HepG2 (cell line): Measurements from ENCODE around the gene MYADML2. TPM values are rescaled to one million over a fixed set of nuclear protein-coding genes. Genes with fewer than 3 reads are reported as not detected.

ENCODE experiments used
- ARNT2 ChIP-seq: sonication (generic); formaldehyde crosslinking; IDR thresholded peaks from 2 replicates; pipeline ENCODE4 v1.8.0; 2022; ENCODE audit warnings: mild to moderate bottlenecking, low read depth, missing genetic modification reagents, moderate library complexity
- KDM4B ChIP-seq: sonication (generic); formaldehyde crosslinking; IDR thresholded peaks from 2 replicates; pipeline ENCODE4 v1.4.0; 2020; ENCODE audit warnings: missing genetic modification reagents
- MXI1 ChIP-seq: IDR thresholded peaks from 3 replicates; pipeline ENCODE4 v1.6.1; 2012; ENCODE audit warnings: low read depth, low read length, inconsistent platforms, borderline replicate concordance
- NR1H2 ChIP-seq: sonication (generic); formaldehyde crosslinking; IDR thresholded peaks from 2 replicates; pipeline ENCODE4 v1.8.1; 2022; ENCODE audit warnings: low read depth, missing genetic modification reagents, borderline replicate concordance
- SUZ12 ChIP-seq: fragments of 150-350 bp; IDR thresholded peaks from 2 replicates; pipeline ENCODE4 v1.6.1; 2014; ENCODE audit warnings: low read depth, low read length
- ZNF34 ChIP-seq: sonication (generic); formaldehyde crosslinking; IDR thresholded peaks from 2 replicates; pipeline ENCODE4 v1.4.0; 2020; ENCODE audit warnings: mild to moderate bottlenecking, missing genetic modification reagents, borderline replicate concordance
- ZSCAN22 ChIP-seq: sonication (generic); formaldehyde crosslinking; IDR thresholded peaks from 2 replicates; pipeline ENCODE4 v1.4.0; 2020; ENCODE audit warnings: mild to moderate bottlenecking, missing genetic modification reagents
- polyA plus RNA-seq, 8 experiments: library from polyadenylated mRNA; depleted of rRNA in 3 of 8; stranded (reverse) in 7 of 8; unstranded in 1 of 8; fragments of >200 nt; fragmentation: Illumina TruSeq in 4 of 8; extraction: Trizol in 4 of 8; gene quantifications; 2 replicates each; pipeline versions ENCODE4 v1.2.1 to v1.2.3, GENCODE V29; 2011 to 2016; ENCODE audit warnings: low read depth in 4 of 8, missing spikeins in 1 of 8, mixed read lengths in 1 of 8; ENCODE audit not compliant: insufficient read depth in 1 of 8
- total RNA-seq, 5 experiments: library from RNA; depleted of rRNA; stranded (reverse); fragments of >200 nt; fragmentation: Illumina TruSeq; extraction: Trizol; gene quantifications; 2 replicates each; pipeline ENCODE4 v1.2.3, GENCODE V29; 2016; ENCODE audit warnings: low read depth in 1 of 5
- TF ChIP-seq, protein P1 (sequence below), 2 experiments: fragments of 450-650 bp in 1 of 2; sonication (generic) in 1 of 2; formaldehyde crosslinking in 1 of 2; IDR thresholded peaks; 2 replicates each; pipeline versions ENCODE4 v1.6.1 to v1.8.0; 2016 to 2022; ENCODE audit warnings: antibody characterized with exemption in 1 of 2, mild to moderate bottlenecking in 1 of 2, missing genetic modification reagents in 1 of 2
- TF ChIP-seq, protein P2 (sequence below): sonication (generic); formaldehyde crosslinking; IDR thresholded peaks from 2 replicates; pipeline ENCODE4 v1.5.0; 2020; ENCODE audit warnings: mild to moderate bottlenecking, missing genetic modification reagents, borderline replicate concordance
- TF ChIP-seq, protein P3 (sequence below): sonication (generic); formaldehyde crosslinking; IDR thresholded peaks from 2 replicates; pipeline ENCODE4 v1.5.0; 2020; ENCODE audit warnings: mild to moderate bottlenecking, low read depth, missing genetic modification reagents, borderline replicate concordance
- TF ChIP-seq, protein P4 (sequence below): sonication (generic); formaldehyde crosslinking; IDR thresholded peaks from 2 replicates; pipeline ENCODE4 v1.8.0; 2022; ENCODE audit warnings: missing genetic modification reagents, mild to moderate bottlenecking, borderline replicate concordance
- TF ChIP-seq, protein P5 (sequence below): fragments of 450-650 bp; IDR thresholded peaks from 2 replicates; pipeline ENCODE4 v1.6.1; 2017

The MYADML2 gene
- total and polyA plus RNA-seq, 2 of the 13 experiments (the other 11 are each of a cell fraction or from before 2014, with no cell fraction given) = not detected

DNA sequence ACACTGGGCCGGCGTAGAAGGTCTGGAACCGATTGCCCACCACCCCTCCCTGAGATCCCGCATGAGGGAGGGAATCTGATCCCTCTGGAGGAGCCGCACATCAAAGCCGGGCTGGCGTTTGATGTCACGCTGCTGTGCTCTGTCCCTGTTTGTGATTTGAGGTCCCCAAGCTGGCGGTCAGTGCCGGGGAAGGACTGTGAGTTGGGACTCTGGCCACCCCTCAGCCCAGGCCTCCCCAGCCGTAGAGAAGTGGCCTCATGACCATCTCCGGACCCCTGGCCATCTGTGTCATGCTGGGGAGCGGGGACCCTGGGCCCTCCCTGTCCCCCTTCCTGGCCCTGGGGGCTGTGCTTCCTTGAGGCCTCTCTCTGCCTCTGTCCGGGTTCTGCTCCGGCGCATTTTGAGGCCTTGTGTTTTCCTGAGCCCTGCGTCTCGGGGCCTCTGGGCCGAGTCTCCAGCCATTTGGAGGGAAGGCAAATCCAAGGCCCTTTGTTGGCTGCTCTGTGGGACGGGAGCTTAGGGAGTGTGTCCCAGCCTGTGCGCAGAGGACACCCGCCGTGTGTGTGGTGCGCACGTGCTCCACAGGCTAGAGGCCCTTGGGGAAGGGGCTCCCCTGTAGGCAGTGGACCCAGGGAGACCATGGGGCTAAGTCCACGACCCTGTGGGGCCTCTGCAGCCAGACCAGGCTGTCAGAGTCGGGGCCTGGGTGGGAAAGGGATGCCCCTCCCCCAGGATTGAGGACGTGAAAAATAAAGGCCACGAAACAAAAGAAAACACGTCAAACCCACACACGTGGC lies 45.5 kb upstream of the MYADML2 start (continued):
- no peak; the same call in 1 of the 2 replicates for TF ChIP-seq ZNF34
- TF ChIP-seq, protein P1, sequence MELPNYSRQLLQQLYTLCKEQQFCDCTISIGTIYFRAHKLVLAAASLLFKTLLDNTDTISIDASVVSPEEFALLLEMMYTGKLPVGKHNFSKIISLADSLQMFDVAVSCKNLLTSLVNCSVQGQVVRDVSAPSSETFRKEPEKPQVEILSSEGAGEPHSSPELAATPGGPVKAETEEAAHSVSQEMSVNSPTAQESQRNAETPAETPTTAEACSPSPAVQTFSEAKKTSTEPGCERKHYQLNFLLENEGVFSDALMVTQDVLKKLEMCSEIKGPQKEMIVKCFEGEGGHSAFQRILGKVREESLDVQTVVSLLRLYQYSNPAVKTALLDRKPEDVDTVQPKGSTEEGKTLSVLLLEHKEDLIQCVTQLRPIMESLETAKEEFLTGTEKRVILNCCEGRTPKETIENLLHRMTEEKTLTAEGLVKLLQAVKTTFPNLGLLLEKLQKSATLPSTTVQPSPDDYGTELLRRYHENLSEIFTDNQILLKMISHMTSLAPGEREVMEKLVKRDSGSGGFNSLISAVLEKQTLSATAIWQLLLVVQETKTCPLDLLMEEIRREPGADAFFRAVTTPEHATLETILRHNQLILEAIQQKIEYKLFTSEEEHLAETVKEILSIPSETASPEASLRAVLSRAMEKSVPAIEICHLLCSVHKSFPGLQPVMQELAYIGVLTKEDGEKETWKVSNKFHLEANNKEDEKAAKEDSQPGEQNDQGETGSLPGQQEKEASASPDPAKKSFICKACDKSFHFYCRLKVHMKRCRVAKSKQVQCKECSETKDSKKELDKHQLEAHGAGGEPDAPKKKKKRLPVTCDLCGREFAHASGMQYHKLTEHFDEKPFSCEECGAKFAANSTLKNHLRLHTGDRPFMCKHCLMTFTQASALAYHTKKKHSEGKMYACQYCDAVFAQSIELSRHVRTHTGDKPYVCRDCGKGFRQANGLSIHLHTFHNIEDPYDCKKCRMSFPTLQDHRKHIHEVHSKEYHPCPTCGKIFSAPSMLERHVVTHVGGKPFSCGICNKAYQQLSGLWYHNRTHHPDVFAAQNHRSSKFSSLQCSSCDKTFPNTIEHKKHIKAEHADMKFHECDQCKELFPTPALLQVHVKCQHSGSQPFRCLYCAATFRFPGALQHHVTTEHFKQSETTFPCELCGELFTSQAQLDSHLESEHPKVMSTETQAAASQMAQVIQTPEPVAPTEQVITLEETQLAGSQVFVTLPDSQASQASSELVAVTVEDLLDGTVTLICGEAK (IDR thresholded peaks at IDR 0.05) = no peak
- TF ChIP-seq, protein P1 (CRISPR knock-in tag; IDR thresholded peaks at IDR 0.05) = peak; percentile 96
- peak; percentile 83; the same call in 1 of the 2 replicates for TF ChIP-seq KDM4B (CRISPR knock-in tag)
- TF ChIP-seq ARNT2 (CRISPR knock-in tag) = peak; percentile 97
- TF ChIP-seq, protein P2, sequence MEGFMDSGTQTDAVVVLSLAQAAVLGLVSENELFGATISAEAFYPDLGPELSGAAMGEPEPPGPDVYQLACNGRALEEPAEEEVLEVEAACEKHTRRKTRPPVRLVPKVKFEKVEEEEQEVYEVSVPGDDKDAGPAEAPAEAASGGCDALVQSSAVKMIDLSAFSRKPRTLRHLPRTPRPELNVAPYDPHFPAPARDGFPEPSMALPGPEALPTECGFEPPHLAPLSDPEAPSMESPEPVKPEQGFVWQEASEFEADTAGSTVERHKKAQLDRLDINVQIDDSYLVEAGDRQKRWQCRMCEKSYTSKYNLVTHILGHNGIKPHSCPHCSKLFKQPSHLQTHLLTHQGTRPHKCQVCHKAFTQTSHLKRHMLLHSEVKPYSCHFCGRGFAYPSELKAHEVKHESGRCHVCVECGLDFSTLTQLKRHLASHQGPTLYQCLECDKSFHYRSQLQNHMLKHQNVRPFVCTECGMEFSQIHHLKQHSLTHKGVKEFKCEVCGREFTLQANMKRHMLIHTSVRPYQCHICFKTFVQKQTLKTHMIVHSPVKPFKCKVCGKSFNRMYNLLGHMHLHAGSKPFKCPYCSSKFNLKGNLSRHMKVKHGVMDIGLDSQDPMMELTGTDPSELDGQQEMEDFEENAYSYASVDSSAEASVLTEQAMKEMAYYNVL (CRISPR knock-in tag) = peak; percentile 92
- peak; percentile 78; the same call in 1 of the 3 replicates for TF ChIP-seq MXI1
- TF ChIP-seq, protein P3, sequence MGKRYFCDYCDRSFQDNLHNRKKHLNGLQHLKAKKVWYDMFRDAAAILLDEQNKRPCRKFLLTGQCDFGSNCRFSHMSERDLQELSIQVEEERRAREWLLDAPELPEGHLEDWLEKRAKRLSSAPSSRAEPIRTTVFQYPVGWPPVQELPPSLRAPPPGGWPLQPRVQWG = peak; percentile 90; the same call in 1 of the 2 replicates
- TF ChIP-seq, protein P4, sequence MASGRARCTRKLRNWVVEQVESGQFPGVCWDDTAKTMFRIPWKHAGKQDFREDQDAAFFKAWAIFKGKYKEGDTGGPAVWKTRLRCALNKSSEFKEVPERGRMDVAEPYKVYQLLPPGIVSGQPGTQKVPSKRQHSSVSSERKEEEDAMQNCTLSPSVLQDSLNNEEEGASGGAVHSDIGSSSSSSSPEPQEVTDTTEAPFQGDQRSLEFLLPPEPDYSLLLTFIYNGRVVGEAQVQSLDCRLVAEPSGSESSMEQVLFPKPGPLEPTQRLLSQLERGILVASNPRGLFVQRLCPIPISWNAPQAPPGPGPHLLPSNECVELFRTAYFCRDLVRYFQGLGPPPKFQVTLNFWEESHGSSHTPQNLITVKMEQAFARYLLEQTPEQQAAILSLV (CRISPR knock-in tag) = peak; percentile 100
- TF ChIP-seq, protein P5, sequence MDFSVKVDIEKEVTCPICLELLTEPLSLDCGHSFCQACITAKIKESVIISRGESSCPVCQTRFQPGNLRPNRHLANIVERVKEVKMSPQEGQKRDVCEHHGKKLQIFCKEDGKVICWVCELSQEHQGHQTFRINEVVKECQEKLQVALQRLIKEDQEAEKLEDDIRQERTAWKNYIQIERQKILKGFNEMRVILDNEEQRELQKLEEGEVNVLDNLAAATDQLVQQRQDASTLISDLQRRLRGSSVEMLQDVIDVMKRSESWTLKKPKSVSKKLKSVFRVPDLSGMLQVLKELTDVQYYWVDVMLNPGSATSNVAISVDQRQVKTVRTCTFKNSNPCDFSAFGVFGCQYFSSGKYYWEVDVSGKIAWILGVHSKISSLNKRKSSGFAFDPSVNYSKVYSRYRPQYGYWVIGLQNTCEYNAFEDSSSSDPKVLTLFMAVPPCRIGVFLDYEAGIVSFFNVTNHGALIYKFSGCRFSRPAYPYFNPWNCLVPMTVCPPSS = no peak
- peak; percentile 95 for TF ChIP-seq NR1H2 (CRISPR knock-in tag)
- no peak for TF ChIP-seq SUZ12
- TF ChIP-seq ZSCAN22 (CRISPR knock-in tag) = peak; percentile 79; the same call in 1 of the 2 replicates
